BE2C (cell line): ENCODE measurements around the gene UPK2.

Source experiments
- DNase-seq: peaks from one replicate; pipeline ENCODE4 v3.0.0-alpha.2; 2020
- H3K27me3 ChIP-seq: fragments of 250-450 bp; sonication (Bioruptor Pico); 2 replicates; pipeline ENCODE4 v1.5.1; 2020; ENCODE audit warnings: mild to moderate bottlenecking
- H3K36me3 ChIP-seq: fragments of 250-450 bp; sonication (Bioruptor Pico); 2 replicates; pipeline ENCODE4 v1.5.1; 2020; ENCODE audit warnings: mild to moderate bottlenecking
- H3K4me1 ChIP-seq: fragments of 250-450 bp; sonication (Bioruptor Pico); 2 replicates; pipeline ENCODE4 v1.5.1; 2020
- H3K4me3 ChIP-seq: 2 replicates; pipeline ENCODE4 v1.5.1; 2011; ENCODE audit warnings: low read depth, low read length
- H3K9me3 ChIP-seq: fragments of 250-450 bp; sonication (Bioruptor Pico); 2 replicates; pipeline ENCODE4 v1.5.1; 2020
- TF ChIP-seq, protein P1 (sequence below): IDR thresholded peaks from 2 replicates; pipeline ENCODE4 v1.5.1; 2012; ENCODE audit warnings: mild to moderate bottlenecking, low read depth, low read length

UPK2 gene

DNA sequence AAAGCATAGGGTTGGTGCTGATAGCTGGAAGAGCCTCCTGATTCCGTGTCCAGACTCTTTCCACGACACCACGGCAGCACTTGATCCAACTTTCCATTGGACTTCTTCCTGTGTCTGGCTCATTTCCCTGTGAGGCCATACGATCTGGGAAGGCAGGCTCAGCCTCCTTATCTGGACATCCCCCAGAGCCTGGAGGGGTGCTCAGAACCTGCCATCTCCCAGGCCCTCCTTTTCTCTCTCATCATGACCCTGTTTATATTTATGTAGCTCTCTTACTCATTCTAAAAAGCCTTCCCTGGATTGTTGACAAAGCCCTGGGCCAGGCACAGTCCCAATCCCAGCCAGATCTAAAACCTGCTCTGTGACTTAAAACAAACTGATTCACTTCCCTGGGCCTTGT is 22.6 kb upstream of the UPK2 start:
- H3K4me1 ChIP-seq, result no peaks in the 10 kb centered on the region
- H3K36me3 ChIP-seq, result no peaks in the 10 kb centered on the region
- no peaks in the 10 kb centered on the region for H3K27me3 ChIP-seq
- no peak for DNase-seq
- TF ChIP-seq, protein P1, sequence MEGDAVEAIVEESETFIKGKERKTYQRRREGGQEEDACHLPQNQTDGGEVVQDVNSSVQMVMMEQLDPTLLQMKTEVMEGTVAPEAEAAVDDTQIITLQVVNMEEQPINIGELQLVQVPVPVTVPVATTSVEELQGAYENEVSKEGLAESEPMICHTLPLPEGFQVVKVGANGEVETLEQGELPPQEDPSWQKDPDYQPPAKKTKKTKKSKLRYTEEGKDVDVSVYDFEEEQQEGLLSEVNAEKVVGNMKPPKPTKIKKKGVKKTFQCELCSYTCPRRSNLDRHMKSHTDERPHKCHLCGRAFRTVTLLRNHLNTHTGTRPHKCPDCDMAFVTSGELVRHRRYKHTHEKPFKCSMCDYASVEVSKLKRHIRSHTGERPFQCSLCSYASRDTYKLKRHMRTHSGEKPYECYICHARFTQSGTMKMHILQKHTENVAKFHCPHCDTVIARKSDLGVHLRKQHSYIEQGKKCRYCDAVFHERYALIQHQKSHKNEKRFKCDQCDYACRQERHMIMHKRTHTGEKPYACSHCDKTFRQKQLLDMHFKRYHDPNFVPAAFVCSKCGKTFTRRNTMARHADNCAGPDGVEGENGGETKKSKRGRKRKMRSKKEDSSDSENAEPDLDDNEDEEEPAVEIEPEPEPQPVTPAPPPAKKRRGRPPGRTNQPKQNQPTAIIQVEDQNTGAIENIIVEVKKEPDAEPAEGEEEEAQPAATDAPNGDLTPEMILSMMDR, result no peak
- H3K9me3 ChIP-seq, result no peaks in the 10 kb centered on the region
- H3K4me3 ChIP-seq, result no peak overlapping the region

DNA sequence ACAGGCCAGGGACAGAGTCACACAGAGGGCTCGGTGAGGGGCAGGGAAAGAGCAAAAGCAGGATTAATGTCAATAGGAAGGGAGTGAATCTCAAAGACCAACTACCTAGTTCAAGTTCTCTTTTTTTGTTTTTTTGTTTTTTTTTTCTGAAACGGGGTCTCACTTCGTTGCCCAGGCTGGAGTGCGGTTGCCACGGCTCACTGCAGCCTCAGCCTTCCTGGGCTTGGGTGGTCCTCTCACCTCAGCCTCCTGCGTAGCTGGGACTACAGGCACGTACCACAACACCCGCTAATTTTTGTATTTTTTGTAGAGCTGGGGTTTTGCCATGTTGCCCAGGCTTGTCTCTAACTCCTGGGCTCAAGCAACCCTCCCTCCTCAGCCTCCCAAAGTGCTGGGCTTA is 20.7 kb upstream of the UPK2 start:
- no peak overlapping the region for H3K4me3 ChIP-seq
- DNase-seq, result no peak
- peaks cover 7% of the 10 kb centered on the region for H3K4me1 ChIP-seq
- H3K36me3 ChIP-seq, result no peaks in the 10 kb centered on the region
- no peaks in the 10 kb centered on the region for H3K27me3 ChIP-seq
- TF ChIP-seq, protein P1, result no peak
- no peaks in the 10 kb centered on the region for H3K9me3 ChIP-seq

DNA sequence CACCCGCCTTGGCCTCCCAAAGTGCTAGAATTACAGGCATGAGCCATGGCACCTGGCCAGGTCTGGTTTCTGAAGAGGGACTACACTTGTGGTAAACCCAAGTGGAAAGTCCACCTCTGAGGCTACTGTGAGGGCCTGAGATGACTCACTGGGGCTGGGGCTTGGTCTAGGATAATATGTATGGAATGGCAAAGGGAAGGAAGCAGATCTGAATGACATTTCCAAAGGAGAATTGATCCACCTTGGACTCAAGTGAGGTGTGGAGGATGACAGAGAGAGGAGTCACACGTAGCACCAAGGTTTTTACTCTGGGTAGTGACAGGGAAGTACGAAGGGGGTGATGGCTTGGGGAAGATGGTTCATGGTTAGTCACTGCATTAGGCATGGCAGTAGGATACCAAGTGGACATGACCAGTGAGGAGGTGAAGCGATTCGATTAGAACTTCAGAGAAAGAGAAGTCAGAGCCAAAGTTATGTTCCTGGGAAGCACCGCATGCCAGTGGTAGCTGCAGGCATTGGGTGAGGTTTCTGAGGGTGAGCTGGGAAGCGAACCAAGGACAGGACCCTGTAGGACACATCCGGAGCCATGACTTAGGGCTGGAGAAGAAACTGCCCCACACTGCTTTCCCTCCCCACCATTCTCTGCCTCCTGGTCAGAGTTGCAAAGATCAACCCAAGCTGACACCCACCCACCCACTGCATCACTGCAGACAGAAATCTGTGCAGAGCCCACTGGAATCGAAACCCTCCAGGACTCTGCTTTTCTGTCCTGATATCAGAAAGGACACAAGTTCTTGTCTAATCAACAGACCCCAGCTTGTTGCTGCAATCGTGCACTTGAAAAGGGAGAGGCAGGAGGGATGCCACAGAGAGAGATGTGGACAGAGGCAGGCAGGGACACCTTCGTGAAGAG is 17.4 kb upstream of the UPK2 start:
- TF ChIP-seq, protein P1, result no peak
- no peaks in the 10 kb centered on the region for H3K27me3 ChIP-seq
- H3K4me1 ChIP-seq, result peaks cover 9% of the 10 kb centered on the region
- no peak for DNase-seq
- H3K9me3 ChIP-seq, result no peaks in the 10 kb centered on the region
- no peaks in the 10 kb centered on the region for H3K36me3 ChIP-seq
- no peak overlapping the region for H3K4me3 ChIP-seq

DNA sequence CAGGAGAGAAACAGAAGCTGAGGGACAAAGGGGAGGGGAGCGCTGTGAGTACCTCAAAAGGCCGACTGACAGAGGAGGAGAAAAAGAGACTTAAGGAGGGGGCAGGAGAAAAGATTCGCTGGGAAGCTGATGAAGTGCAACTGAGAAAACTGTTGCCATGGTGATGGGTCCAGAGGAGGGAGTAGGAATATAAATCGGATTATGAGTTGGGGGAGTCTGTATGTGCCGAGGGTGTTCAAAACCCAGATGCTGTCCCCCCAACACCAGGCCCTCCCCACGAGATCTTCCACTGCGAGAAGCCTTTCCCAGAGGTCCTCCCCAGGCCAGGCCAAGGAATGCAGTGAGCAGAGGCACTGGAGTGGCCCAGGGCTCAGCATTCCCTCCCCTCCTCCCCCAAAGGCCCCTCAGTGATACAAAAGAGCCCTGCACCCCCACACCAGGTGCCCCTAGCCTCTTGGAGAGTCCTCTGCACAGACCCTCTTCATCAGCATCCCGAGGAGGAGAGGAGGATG is 16.6 kb upstream of the UPK2 start:
- DNase-seq, result no peak
- Histone ChIP-seq H3K36me3 (no peaks in the 10 kb centered on the region), H3K27me3 (no peaks in the 10 kb centered on the region), H3K9me3 (no peaks in the 10 kb centered on the region), H3K4me3 (no peak overlapping the region), H3K4me1 (peaks cover 9% of the 10 kb centered on the region)
- TF ChIP-seq, protein P1, result no peak

DNA sequence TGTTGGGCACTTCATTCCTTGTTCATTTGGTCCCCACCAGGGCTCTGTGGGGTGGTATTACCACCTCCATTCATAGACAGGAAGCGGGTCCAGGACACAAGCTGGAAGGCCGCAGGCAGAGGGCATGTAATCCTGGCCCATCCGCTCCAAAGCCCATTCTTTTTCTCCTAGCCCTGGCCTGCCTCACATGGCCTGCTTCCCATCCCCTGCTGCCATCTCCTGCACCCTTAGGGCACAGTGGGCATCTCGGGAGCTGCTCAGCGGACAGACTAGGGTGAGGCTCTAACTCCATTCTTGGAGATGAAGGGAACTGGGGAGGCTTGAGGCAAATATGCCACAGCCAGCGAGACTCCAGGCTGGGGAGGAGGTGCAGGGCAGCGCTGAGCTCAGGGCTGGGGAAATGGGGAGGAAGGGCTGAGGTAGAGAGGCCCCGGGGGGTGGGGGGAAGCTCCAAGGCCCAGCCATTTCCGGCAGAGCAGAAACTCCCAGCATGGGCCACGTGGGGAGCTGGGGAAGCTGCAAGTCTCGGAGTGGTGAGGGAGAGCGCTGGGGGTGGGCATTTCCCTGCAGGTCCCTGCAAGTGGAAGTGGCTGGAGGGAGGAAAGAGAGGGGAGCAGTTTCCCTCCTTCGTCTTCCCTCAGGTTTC is 16.0 kb upstream of the UPK2 start:
- no peaks in the 10 kb centered on the region for H3K36me3 ChIP-seq
- TF ChIP-seq, protein P1, result no peak
- peaks cover 9% of the 10 kb centered on the region for H3K4me1 ChIP-seq
- no peak overlapping the region for H3K4me3 ChIP-seq
- DNase-seq, result peak; percentile 39
- H3K27me3 ChIP-seq, result no peaks in the 10 kb centered on the region
- H3K9me3 ChIP-seq, result no peaks in the 10 kb centered on the region

DNA sequence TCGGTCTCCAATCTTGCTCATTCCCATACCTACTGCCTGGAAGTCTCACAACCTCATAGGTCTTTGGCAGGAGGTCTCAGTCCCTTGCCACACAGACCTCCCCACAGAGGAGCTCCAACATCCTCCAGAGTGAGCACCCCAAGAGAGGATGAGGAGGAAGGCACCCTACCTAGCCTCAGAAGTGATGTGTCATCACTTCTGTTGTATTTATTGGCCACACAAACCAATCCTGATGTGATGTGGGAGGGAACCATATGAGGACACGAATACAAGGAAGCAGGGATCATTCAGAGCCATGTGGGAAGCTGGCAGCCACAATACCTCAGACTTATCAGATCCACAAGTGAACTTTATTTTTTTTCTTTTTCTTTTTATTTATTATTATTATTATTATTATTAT is 9.0 kb upstream of the UPK2 start:
- Histone ChIP-seq H3K4me1 (no peaks in the 10 kb centered on the region), H3K4me3 (no peak overlapping the region), H3K36me3 (no peaks in the 10 kb centered on the region), H3K27me3 (no peaks in the 10 kb centered on the region), H3K9me3 (no peaks in the 10 kb centered on the region)
- TF ChIP-seq, protein P1, result no peak
- no peak for DNase-seq
